HTERT RPE-1 (cell line): ENCODE measurements around the gene ATP13A1.
"Not testable (repeated sequence)": the region's sequence is repeated elsewhere in the genome, so short reads cannot be mapped to it uniquely, and the experiment has no call there.

ENCODE experiments used
- in situ Hi-C: fragments of 300-500 bp; cut with MboI; formaldehyde crosslinking; loops from 4 replicates; pipeline ENCODE4 v1.14.3; 2020; ENCODE audit warnings: low sequenced_read_pairs

The ATP13A1 gene

GRCh38 chr19:19626516-19627472 is 36.7 kb downstream of the ATP13A1 start:
- in situ Hi-C loops = no loop called here

GRCh38 chr19:19624032-19624570 is 39.4 kb downstream of the ATP13A1 start:
- in situ Hi-C loops = no loop called here

- in situ Hi-C loops = no loop called here
Observed at GRCh38 chr19:19623383-19623782, 40.1 kb downstream of the ATP13A1 start.

- in situ Hi-C loops = no loop called here
Observed at GRCh38 chr19:19619849-19620210, 43.6 kb downstream of the ATP13A1 start.

- in situ Hi-C loops = no loop called here
Observed at GRCh38 chr19:19619181-19619848, 44.2 kb downstream of the ATP13A1 start.

GRCh38 chr19:19618219-19619051 is 45.0 kb downstream of the ATP13A1 start, which contains the start of gene PBX4:
PBX4 (minus strand) TSS chr19:19618687; CDS start chr19:19618629, 58 bp downstream.
- in situ Hi-C loops = no loop called here

- in situ Hi-C loops = no loop called here
Observed at GRCh38 chr19:19615086-19615485, 48.4 kb downstream of the ATP13A1 start.

DNA sequence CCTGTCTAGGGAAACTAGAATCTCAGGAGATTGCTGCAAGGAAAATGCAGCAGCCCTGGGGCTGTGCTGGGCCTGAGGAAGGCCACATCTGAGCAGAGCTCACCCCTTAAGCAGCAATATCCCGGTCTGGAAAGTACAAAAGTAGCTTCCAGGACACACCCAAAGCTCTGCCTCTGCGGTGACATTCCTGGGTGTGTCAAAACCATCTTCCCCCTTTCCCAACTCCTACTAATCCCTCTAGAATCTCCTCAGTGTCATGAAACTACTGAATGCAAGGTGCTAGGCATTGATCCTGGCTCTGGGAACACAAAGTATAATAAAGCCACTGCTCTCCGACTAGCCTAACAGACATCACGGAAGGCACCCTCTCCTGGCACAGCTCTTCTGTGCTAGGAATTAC is 50.0 kb downstream of the ATP13A1 start:
- in situ Hi-C loops = no loop called here

GRCh38 chr19:19610376-19611202 is 52.9 kb downstream of the ATP13A1 start:
- in situ Hi-C loops = no loop called here

GRCh38 chr19:19606686-19607085 is 56.8 kb downstream of the ATP13A1 start:
- in situ Hi-C loops = not testable (repeated sequence)

GRCh38 chr19:19606021-19606420 is 57.5 kb downstream of the ATP13A1 start:
- in situ Hi-C loops = no loop called here

GRCh38 chr19:19602713-19603324 is 60.7 kb downstream of the ATP13A1 start:
- in situ Hi-C loops = no loop called here

DNA sequence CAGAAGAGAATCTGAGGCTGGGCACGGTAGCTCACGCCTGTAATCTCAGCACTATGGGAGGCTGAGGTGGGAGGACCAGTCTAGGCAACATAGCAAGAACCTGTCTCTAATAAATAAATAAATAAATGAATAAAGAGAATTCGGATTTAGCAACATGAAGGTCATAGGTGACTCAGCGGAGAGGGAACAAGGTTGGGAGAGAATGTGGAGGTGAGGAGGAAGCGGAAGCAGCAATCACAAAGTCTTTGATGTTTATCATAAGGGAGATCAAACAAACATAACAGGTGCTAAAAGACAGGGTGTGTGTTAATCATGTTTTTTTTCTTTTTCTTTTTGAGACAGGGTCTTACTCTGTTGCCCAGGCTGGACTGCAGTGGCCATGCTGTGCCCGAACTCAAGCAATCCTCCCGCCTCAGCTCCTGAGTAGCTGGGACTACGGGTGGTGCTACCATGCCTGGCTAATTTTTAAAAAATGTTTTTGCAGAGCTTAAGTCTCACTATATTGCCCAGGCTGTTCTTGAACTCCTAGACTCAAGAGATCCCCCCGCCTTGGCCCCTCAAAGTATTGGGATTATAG is 61.3 kb downstream of the ATP13A1 start:
- in situ Hi-C loops = no loop called here

- in situ Hi-C loops = no loop called here
Observed at GRCh38 chr19:19600793-19601330, 62.6 kb downstream of the ATP13A1 start.

DNA sequence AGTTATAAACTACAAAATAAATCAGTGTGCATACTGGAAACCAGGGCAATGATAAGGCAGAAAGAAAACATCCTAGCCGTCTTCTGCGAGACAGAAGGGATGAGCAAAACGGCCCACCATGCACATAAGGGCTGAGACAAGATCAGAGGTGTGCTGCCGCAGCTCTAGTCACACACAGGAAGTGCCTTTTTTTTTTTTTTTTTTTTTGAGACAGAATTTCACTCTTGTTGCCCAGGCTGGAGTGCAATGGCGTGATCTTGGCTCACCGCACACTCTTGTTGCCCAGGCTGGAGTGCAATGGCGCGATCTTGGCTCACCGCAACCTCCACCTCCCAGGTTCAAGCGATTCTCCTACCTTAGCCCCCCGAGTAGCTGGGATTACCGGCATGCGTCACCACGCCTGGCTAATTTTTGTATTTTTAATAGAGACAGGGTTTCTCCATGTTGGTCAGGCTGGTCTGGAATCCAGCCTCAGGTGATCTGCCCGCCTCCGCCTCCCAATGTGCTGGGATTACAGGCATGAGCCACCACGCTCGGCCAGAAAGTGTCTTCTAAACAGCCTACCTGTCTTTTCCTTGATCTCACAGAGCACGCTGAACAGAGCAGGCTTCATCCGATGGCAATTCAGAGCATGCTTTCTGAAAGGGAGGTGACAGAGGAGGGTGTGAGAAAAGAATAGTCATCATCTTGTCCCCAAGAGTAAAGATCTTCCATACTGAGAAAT is 64.6 kb downstream of the ATP13A1 start:
- in situ Hi-C loops = not testable (repeated sequence)

DNA sequence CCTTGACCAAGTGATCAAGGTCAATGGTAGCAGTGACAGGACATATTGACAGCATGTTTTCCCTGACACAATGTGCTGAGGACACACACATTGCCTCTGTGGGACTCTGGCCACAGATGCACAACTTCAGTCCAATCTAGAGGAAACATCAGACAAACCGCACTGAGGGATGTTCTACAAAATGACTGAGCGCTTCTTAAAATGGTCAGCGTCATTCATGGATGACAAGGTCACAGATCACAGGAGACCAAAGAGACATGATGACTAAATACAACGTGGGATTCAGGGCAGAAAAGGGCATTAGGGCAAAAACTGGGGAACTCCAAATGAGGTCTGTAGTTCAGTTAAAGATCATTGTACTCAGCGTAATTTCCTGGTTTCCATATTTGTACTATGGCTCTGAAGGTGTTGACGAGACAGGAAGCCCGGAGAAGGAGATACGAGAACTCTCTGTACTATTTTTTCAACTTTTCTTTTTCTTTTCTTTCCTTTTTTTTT is 65.6 kb downstream of the ATP13A1 start:
- in situ Hi-C loops = no loop called here
